NCI-H748 (cell line): ENCODE data around the gene BPNT1.
"Not testable (repeated sequence)": the region's sequence is repeated elsewhere in the genome, so short reads cannot be mapped to it uniquely, and the experiment has no call there.

Experiments
- DNase-seq: peaks from one replicate; lab custom pipeline; 2025; ENCODE audit not compliant: unreplicated experiment; lab: John Stamatoyannopoulos, UW

The BPNT1 gene, protein sequence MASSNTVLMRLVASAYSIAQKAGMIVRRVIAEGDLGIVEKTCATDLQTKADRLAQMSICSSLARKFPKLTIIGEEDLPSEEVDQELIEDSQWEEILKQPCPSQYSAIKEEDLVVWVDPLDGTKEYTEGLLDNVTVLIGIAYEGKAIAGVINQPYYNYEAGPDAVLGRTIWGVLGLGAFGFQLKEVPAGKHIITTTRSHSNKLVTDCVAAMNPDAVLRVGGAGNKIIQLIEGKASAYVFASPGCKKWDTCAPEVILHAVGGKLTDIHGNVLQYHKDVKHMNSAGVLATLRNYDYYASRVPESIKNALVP

GRCh38 chr1:220089650-220090556 lies at the start of gene BPNT1:
BPNT1 (minus strand) TSS chr1:220089788; CDS start chr1:220079846, 9,942 bp downstream.
- peak; percentile 93 for DNase-seq

DNA sequence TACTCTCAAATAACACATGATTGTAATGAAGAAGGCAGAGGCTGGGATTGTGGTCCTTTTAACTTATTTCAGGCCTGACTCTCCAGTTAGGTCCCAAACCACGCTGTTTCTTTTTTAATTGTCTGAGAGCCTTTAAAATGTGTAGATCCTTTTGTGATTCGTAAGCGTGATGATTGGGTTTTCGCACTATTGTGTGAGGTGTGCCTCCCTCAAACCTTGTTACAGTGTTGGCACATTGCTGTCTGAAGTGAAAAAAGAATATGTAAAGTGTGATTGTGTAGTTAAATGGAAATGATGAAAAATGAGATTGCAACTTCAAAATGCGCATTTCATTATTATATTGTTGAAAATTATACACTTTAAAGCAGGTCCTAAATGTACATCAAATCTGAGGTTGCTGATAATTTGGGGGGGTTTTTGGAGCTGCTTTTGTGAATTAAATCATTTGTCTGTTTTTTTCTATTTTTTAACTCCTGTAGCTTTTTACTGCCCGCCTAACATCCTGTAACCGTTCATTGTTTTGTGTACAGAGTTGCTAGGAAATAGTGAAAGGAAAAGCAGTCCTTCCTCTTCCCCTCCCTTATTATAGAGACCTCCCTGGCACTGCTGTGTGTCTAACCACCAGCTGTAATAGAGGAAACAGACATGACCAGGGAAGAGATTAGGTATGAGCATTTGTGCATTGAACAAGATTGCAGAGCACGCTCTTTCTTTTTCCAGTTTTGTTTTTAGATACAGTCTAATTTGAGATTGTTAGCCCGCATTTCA lies 47.6 kb upstream of the BPNT1 start:
- DNase-seq = peak; percentile 4

DNA sequence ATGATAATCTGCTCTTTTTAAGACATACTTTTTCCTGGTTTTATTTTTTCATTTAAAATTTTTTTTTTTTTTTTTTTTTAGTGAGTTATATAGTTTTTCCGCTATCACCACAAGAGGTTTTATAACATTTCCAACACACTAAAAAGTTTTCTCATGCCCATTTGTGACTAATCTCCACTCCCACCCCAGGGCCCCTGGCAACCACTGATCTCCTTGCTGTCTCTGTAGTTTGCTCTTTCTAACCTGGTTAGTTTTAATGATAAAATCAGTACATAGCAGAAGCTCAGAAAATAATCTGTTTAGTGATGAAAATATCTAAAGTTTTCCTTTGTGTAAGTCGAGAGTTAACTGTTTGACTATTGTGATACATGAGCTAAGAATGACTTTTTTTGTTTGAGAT lies 46.2 kb upstream of the BPNT1 start:
- no peak for DNase-seq

DNA sequence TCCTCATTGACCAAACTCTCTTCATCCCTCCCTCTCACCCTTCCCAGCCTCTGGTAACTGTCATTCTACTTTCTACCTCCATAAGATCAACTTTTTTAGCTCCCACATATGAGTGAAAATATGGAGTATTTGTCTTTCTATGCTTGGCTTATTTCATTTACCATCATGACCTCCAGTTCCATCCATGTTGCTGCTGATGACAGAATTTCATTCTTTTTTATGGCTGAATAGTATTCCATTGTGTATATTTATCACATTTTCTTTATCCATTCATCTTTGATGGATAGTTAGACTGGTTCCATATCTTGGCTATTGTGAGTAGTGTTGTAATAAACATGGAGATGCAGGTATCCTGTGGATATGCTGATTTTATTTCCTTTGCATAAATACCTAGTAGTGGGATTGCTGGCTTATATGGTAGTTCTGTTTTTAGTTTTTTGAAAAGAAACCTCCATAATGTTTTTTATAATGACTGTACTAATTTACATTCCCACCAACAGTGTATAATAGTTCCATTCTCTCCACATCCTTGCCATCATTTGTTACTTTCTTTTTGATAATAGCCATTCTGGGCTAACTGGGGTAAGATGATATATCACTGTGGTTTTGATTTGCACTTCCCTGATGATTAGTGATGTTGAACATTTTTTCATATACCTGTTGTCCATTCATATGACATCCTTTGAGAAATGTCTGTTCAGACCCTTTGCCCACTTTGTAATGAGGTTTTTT lies 40.1 kb upstream of the BPNT1 start:
- no peak for DNase-seq

GRCh38 chr1:220127076-220127475 lies 37.5 kb upstream of the BPNT1 start:
- no peak for DNase-seq

DNA sequence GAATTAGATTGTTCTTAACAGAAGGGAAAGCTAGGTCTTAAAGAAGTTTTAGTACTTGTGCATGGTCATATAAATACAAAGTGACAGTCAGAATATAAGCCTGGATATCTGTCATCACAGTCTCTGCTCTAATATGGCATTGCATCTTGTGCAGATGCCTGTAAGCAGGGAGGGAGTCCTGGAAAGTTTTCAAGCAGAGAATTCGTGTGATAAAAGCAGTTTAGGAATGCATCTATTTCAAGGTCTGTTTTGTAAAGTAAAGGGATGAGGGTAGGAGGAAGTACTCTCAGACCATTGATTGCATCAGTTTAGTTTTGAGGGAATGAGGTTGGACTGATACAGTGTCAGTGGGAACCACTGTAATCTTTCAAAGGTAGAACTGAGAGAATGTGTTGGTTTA lies 35.0 kb upstream of the BPNT1 start:
- no peak for DNase-seq

- DNase-seq = peak; percentile 1
Observed at GRCh38 chr1:220123889-220124288, 34.3 kb upstream of the BPNT1 start.

DNA sequence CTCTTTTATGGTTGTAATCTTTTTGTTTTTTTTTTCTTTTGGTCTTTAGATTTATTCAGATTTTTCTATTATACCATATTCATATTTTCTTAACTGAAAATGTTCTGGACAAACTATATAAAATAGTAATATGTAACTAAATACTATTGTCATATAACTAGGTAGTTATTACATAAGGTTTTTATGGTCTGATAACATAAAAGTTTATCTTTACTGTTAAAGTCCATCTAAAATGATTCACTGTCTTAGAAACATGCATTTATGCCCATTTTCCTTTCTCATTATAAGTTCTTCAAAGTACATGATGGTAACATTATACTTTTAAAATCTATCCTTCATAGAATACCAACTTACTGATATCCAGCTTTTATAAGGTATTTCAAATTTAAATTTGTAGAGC lies 33.5 kb upstream of the BPNT1 start:
- no peak for DNase-seq

DNA sequence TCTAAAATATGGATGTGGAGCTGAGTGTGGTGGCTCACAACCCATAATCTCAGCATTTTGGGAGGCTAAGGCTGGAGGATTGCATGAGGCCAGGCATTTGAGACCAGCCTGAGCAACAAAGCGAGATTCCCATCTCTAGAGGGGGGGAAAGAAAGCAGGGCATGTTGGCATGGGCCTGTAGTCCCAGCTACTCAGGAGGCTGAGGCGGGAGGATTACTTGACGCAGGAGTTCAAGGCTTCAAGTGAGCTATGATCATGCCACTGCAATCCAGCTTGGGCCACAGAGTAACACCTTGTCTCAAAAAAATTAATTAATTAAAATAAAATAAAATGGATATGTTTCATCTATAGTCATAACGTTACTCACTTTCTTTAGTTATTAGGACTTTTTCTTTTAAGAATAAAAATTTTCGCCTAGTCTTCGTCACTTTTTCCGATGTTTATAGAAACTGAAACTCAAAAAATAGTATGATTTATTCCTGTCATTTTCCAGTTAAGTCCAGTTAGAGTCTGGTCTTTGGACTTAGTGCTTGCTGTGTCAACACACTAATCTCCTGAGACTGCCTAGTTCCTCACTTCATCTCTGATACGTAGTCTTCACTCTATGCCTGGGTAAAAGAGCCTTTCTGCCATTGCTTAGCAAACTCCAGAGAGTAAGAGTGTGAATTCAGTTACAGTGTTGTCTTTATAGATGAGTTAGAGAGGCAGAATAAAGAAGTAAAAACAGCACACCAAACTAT lies 32.4 kb upstream of the BPNT1 start:
- no peak for DNase-seq

DNA sequence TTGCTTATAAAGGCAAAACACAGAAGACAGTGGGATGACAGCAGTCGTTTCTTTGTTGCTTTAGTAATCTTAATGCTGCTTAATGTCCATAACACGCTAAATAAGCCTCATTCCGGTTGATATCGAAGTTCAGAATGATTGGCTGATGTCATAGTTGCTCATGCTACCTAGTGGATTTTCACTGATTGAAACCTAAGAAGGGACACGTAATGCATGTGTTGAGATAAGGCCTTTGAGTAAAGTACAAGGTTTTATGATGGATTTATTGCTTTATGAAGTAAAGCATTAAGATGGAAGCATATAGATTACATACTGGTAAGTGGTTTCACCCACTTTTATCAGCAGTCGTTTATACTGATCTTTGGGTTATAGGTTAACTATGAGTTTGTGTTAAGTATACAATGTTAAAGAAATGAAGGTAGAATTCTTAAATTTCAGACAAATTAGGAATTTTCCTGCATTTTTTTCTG lies 29.5 kb upstream of the BPNT1 start:
- DNase-seq = no peak

- peak; percentile 15 for DNase-seq
Observed at GRCh38 chr1:220113136-220113695, 23.6 kb upstream of the BPNT1 start.

DNA sequence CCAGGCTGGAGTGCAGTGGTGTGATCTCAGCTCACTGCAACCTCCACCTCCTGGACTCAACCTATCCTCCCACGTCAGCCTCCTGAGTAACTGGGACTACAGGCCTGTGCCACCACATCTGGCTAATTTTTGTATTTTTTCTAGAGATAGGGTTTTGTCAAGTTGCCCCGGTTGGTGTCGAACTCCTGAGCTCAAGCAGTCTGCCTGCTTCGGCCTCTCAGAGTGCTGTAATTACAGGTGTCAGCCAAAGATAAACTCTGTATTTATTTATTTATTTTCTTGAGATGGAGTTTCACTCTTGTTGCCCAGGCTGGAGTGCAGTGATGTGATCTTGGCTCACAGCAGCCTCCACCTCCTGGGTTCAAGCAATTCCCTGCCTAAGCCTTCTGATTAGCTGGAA lies 23.0 kb upstream of the BPNT1 start:
- not testable (repeated sequence) for DNase-seq

- not testable (repeated sequence) for DNase-seq
Observed at GRCh38 chr1:220110473-220110872, 20.9 kb upstream of the BPNT1 start.

- no peak for DNase-seq
Observed at GRCh38 chr1:220099826-220100225, 10.2 kb upstream of the BPNT1 start.

DNA sequence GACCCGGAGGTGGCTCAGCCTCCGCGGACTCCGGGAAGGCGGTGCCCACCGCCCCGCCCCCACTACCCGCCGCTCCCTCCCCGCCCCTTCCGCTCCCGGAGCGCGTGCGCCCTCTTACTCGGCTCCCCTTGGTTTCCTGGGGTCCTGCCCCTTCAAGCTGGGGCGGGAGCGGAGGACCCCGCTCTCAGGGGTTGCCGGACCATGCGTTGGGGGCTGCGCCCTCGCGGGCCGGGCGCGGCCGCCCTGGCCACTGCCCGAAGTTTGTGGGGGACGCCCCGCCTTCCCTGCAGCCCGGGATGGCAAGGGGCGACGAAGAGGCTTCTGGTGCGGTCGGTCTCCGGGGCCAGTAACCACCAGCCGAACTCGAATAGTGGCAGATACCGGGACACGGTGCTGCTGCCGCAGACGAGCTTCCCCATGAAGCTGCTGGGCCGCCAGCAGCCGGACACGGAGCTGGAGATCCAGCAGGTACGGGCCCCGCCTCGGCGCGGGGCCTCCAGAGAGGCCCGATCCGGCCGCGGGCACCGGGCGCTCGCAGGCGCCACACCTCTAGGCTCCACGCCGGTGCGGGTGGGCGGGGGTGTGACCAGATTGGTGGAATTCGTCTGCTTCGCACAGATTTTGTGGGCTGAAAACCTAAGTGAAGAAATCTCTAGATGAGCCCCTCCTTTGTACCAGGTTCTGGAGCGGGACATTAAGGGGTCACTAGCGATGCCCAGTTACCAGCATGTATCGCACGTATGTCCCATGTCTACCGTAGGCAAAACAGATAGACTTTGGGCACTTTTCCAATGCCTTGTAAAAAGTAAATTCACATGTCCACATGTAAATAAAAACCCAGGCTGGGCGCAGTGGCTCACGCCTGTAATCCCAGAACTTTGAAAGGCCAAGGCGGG lies 4.7 kb upstream of the BPNT1 start, which contains the start of gene IARS2:
TSS of gene IARS2 (plus strand) at position 117 of the 896 bp plus-strand sequence. CDS start at position 202, 85 bp downstream.
- peak; percentile 83 for DNase-seq

DNA sequence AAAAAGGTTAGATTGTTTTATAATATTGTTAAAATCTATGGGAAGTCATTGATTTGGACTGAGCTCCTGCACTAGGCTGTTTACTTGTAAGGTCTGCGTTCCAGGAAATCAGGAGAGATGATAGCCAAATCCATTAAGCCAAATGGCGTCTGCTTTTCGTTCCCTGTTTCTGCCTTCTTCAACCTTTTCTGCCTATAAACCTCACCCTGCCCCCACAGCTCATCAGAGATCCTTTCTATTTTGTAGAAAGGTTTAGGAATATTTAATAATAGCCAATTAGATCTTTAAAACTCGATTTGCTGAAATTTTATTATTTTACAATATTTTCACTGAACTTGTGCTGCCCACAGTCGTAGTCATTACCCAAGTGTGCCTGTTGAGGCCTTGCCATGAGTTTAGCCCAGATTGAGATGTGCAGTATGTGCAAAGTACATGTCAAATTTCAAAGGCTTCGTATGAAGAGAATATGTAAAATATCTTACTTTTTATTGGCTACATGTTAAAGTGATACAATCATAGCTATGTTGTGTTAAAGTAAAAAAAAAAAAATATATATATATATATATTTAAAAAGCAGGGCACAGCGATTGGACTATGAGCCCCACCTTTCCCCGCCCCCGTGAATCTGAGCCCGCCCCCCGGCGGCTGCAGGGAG lies 3.9 kb upstream of the BPNT1 start:
- DNase-seq = peak; percentile 47

- no peak for DNase-seq
Observed at GRCh38 chr1:220092694-220093093, 3.1 kb upstream of the BPNT1 start.

- DNase-seq = not testable (repeated sequence)
Observed at GRCh38 chr1:220086261-220086686, 3.3 kb downstream of the BPNT1 start.
